ENCODE measurements around the gene EIF4G1. TPM values are rescaled to one million over a fixed set of nuclear protein-coding genes. Genes with fewer than 3 reads are reported as not detected.

Gene EIF4G1
- total RNA-seq, 1 experiment from 2014 or later = 532 TPM

DNA sequence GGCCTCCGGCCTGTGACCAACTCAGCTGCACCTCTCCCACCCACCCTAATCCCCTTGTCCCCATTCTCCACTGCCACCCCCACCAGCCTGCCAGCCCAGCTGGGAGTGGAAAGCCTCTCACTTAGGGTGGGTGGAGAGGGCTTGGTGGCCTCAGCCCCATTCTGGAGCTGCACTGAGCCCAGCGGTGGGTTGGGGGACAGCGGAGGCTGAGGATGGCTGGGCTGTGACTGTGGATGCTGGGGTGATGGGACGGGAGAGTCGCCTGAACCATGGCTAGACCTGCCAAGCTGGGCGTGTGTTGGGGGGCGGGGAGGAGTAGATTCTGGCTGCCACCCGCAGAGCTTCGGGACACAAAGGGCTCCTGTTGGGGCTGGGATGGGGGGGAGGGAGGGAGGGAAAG is 45.2 kb downstream of the EIF4G1 start:
- H4K20me1 ChIP-seq (ENCODE audit: control insufficient read depth, insufficient read depth, insufficient read length) = peaks cover 2% of the 10 kb centered on the region
- H3K23ac ChIP-seq (ENCODE audit: insufficient read length, low read depth, low read length) = no peak overlapping the region
- H3K23me2 ChIP-seq (ENCODE audit: insufficient read length, low read depth, low read length, poor library complexity, severe bottlenecking) = peaks cover 25% of the 10 kb centered on the region
- H3K27me3 ChIP-seq (ENCODE audit: insufficient read depth, low read length) = no peaks in the 10 kb centered on the region; the same call in 1 of the 2 replicates
- no peak overlapping the region for H4K5ac ChIP-seq (ENCODE audit: insufficient read length, low read depth, low read length)
- peak overlapping the region; percentile 62 to 90; a peak in 4 of 5 replicates for H3K4me3 Mint-ChIP-seq
- no peak overlapping the region for H3K4ac ChIP-seq (ENCODE audit: low read depth, low read length)
- no peak overlapping the region for H2AK5ac ChIP-seq (ENCODE audit: insufficient read length, low read length)
- H3K9ac ChIP-seq (ENCODE audit: extremely low read depth, insufficient read length, low read length) = no peak overlapping the region
- no peak overlapping the region for H4K91ac ChIP-seq (ENCODE audit: insufficient read length, low read depth, low read length)
- H2AFZ ChIP-seq (ENCODE audit: low read length) = no peak overlapping the region
- DNase-seq = no peak
- H3K27ac ChIP-seq (ENCODE audit: insufficient read length, low read depth, low read length) = no peak overlapping the region
- H3K18ac ChIP-seq (ENCODE audit: insufficient read length, low read depth, low read length) = no peak overlapping the region
- no peaks in the 10 kb centered on the region for H3K79me1 ChIP-seq (ENCODE audit: insufficient read depth, low read depth, low read length, poor library complexity, severe bottlenecking)
- no peak overlapping the region for H2BK20ac ChIP-seq (ENCODE audit: low read depth, low read length, poor library complexity, severe bottlenecking)
- H3K4me1 Mint-ChIP-seq = peaks cover 21 to 26% of the 10 kb centered on the region in 2 experiments
- no peaks in the 10 kb centered on the region for H3K9me3 ChIP-seq (ENCODE audit: control insufficient read depth, low read depth, low read length)
- H3K9me3 Mint-ChIP-seq = no peaks in the 10 kb centered on the region; a peak in 1 of 5 replicates
- no peak overlapping the region for H2BK15ac ChIP-seq (ENCODE audit: low read depth, low read length)
- H3K4me2 ChIP-seq (ENCODE audit: insufficient read depth, insufficient read length, low read length) = no peak overlapping the region
- H3T11ph ChIP-seq (ENCODE audit: low read length) = no peak overlapping the region
- no CpG with 5 or more reads among the region's 9 CpGs for WGBS (ENCODE audit: extremely low coverage, insufficient read length, low lambda C conversion rate)
- no peak overlapping the region for H2BK5ac ChIP-seq (ENCODE audit: insufficient read length, low read length)
- H2BK12ac ChIP-seq (ENCODE audit: insufficient read length, low read depth, low read length) = no peak overlapping the region
- TF ChIP-seq CTCF (conservative IDR thresholded peaks at IDR 0.05) = no peak
- H3K14ac ChIP-seq (ENCODE audit: insufficient read depth, low read length) = no peak overlapping the region
- H3K4me1 ChIP-seq (ENCODE audit: insufficient read depth, low read length) = peaks cover 2% of the 10 kb centered on the region; the same call in 1 of the 2 replicates
- no peak overlapping the region for H3K56ac ChIP-seq (ENCODE audit: insufficient read length, low read depth, low read length)
- H3K27me3 Mint-ChIP-seq (ENCODE audit: low read depth) = peaks cover 8% of the 10 kb centered on the region
- peak overlapping the region in 1 of 3 experiments; percentile 15; a peak in 1 of 7 replicates for H3K27ac Mint-ChIP-seq
- no peaks in the 10 kb centered on the region; the same call in 1 of the 2 replicates for H3K79me2 ChIP-seq (ENCODE audit: insufficient read depth, low read length)
- H3K36me3 Mint-ChIP-seq (ENCODE audit: insufficient read depth in 1 of 3, low read depth in 3 of 3) = peaks cover 18 to 40% (median 35%) of the 10 kb centered on the region in 3 experiments; a peak in 6 of 7 replicates
- H4K8ac ChIP-seq (replicated peaks; ENCODE audit: insufficient read length, low read depth, low read length) = no peak overlapping the region
- H2BK120ac ChIP-seq (ENCODE audit: low read depth, low read length, poor library complexity, severe bottlenecking) = no peak overlapping the region
